Measurements from ENCODE around the gene IL22.

The IL22 gene

GRCh38 chr12:68198507-68199086 is 54.8 kb downstream of the IL22 start:
- Histone ChIP-seq H3K4me1 (ENCODE audit: control insufficient read depth, insufficient read depth, low read length) (peaks cover 2% of the 10 kb centered on the region), H3K9me3 (ENCODE audit: control insufficient read depth, insufficient read depth, low read length) (no peaks in the 10 kb centered on the region), H3K27me3 (ENCODE audit: control insufficient read depth, insufficient read depth, low read length) (no peaks in the 10 kb centered on the region), H3K9ac (ENCODE audit: low read depth, low read length) (no peak overlapping the region), H3K36me3 (ENCODE audit: control insufficient read depth, insufficient read depth, low read length) (no peaks in the 10 kb centered on the region), H3K4me3 (ENCODE audit: low read depth, low read length) (no peak overlapping the region)
